HEK293T (cell line): Measurements from ENCODE around the gene SPRR2F.
"Not testable (repeated sequence)": the region's sequence is repeated elsewhere in the genome, so short reads cannot be mapped to it uniquely, and the experiment has no call there.

Experiments
- ARNT ChIP-seq: fragments of 450-650 bp; IDR thresholded peaks from 2 replicates; pipeline ENCODE4 v1.6.1; 2017; ENCODE audit warnings: mild to moderate bottlenecking
- BHLHE40 ChIP-seq: fragments of 450-650 bp; IDR thresholded peaks from 2 replicates; pipeline ENCODE4 v1.6.1; 2016; ENCODE audit warnings: mild to moderate bottlenecking, moderate library complexity, borderline replicate concordance
- ELF4 ChIP-seq: fragments of 450-650 bp; IDR thresholded peaks from 2 replicates; pipeline ENCODE4 v1.6.1; 2017; ENCODE audit warnings: antibody characterized with exemption
- FOXA1 ChIP-seq: fragments of 450-650 bp; IDR thresholded peaks from 2 replicates; pipeline ENCODE4 v1.6.1; 2016; ENCODE audit warnings: mild to moderate bottlenecking
- FOXK2 ChIP-seq: fragments of 450-650 bp; IDR thresholded peaks from 2 replicates; pipeline ENCODE4 v1.6.1; 2016; ENCODE audit warnings: mild to moderate bottlenecking
- FOXM1 ChIP-seq: fragments of 450-650 bp; IDR thresholded peaks from 2 replicates; pipeline ENCODE4 v1.6.1; 2017; ENCODE audit warnings: mild to moderate bottlenecking, borderline replicate concordance
- L3MBTL2 ChIP-seq: fragments of 450-650 bp; conservative IDR thresholded peaks from 2 replicates; pipeline ENCODE4 v1.6.1; 2016; ENCODE audit warnings: mild to moderate bottlenecking
- LEF1 ChIP-seq: fragments of 450-650 bp; IDR thresholded peaks from 2 replicates; pipeline ENCODE4 v1.6.1; 2017; ENCODE audit warnings: mild to moderate bottlenecking, borderline replicate concordance
- NFRKB ChIP-seq: fragments of 450-650 bp; IDR thresholded peaks from 2 replicates; pipeline ENCODE4 v1.6.1; 2016; ENCODE audit warnings: mild to moderate bottlenecking, moderate library complexity
- PKNOX1 ChIP-seq: fragments of 450-650 bp; IDR thresholded peaks from 2 replicates; pipeline ENCODE4 v1.6.1; 2016
- SP1 ChIP-seq: fragments of 450-650 bp; IDR thresholded peaks from 2 replicates; pipeline ENCODE4 v1.6.1; 2017
- SUZ12 ChIP-seq: fragments of 450-650 bp; IDR thresholded peaks from 2 replicates; pipeline ENCODE4 v1.6.1; 2016; ENCODE audit warnings: mild to moderate bottlenecking
- TARDBP ChIP-seq: fragments of 450-650 bp; IDR thresholded peaks from 2 replicates; pipeline ENCODE4 v1.6.1; 2016
- ZNF384 ChIP-seq: fragments of 450-650 bp; IDR thresholded peaks from 2 replicates; pipeline ENCODE4 v1.6.1; 2016

GRCh38 chr1:153115264-153115663, 1.9 kb upstream of the SPRR2F start:
- TF ChIP-seq SP1, FOXM1, LEF1, ZNF384, L3MBTL2, BHLHE40, PKNOX1, TARDBP, FOXA1, SUZ12, NFRKB, FOXK2, ELF4, ARNT: not testable (repeated sequence)
